Activated T-cell treated with anti-CD3 and anti-CD28 coated beads for 48 hours (primary cell): Measurements from ENCODE around the gene OR2H1.

Experiments
- DNase-seq: peaks from one replicate; pipeline ENCODE4 v3.0.0-alpha.2; 2020; ENCODE audit warnings: low read depth

Gene OR2H1

GRCh38 chr6:29483735-29484134, 26.8 kb downstream of the OR2H1 start:
- DNase-seq = no peak

GRCh38 chr6:29486577-29486976, 29.6 kb downstream of the OR2H1 start:
- DNase-seq = no peak

- DNase-seq = no peak
Measured at GRCh38 chr6:29487131-29487530, 30.2 kb downstream of the OR2H1 start.

GRCh38 chr6:29487660-29488059, 30.7 kb downstream of the OR2H1 start, which contains the start of gene MAS1L:
Gene MAS1L (minus strand): TSS chr6:29487956. CDS start chr6:29487902, 54 bp downstream.
- DNase-seq = no peak

- no peak for DNase-seq
Measured at GRCh38 chr6:29488874-29489273, 31.9 kb downstream of the OR2H1 start.

- DNase-seq = no peak
Measured at GRCh38 chr6:29489286-29489685, 32.3 kb downstream of the OR2H1 start.

- DNase-seq = no peak
Measured at GRCh38 chr6:29490055-29490454, 33.1 kb downstream of the OR2H1 start.

- DNase-seq = no peak
Measured at GRCh38 chr6:29490552-29490951, 33.6 kb downstream of the OR2H1 start.

GRCh38 chr6:29491574-29491973, 34.6 kb downstream of the OR2H1 start:
- no peak for DNase-seq

- no peak for DNase-seq
Measured at GRCh38 chr6:29493261-29493660, 36.3 kb downstream of the OR2H1 start.

GRCh38 chr6:29494131-29494530, 37.2 kb downstream of the OR2H1 start:
- DNase-seq = no peak

GRCh38 chr6:29495571-29495970, 38.6 kb downstream of the OR2H1 start:
- DNase-seq = no peak

- no peak for DNase-seq
Measured at GRCh38 chr6:29496961-29497360, 40.0 kb downstream of the OR2H1 start.

- DNase-seq = no peak
Measured at GRCh38 chr6:29499704-29500103, 42.7 kb downstream of the OR2H1 start.

GRCh38 chr6:29500594-29500993, 43.6 kb downstream of the OR2H1 start:
- DNase-seq = no peak

- no peak for DNase-seq
Measured at GRCh38 chr6:29501106-29501505, 44.2 kb downstream of the OR2H1 start.

GRCh38 chr6:29502181-29502580, 45.2 kb downstream of the OR2H1 start:
- DNase-seq = no peak

GRCh38 chr6:29502597-29502996, 45.6 kb downstream of the OR2H1 start:
- no peak for DNase-seq

- DNase-seq = no peak
Measured at GRCh38 chr6:29504961-29505360, 48.0 kb downstream of the OR2H1 start.

- DNase-seq = no peak
Measured at GRCh38 chr6:29505808-29506207, 48.9 kb downstream of the OR2H1 start.

- no peak for DNase-seq
Measured at GRCh38 chr6:29506446-29507067, 49.6 kb downstream of the OR2H1 start.

GRCh38 chr6:29507319-29507718, 50.4 kb downstream of the OR2H1 start:
- DNase-seq = no peak

- no peak for DNase-seq
Measured at GRCh38 chr6:29509239-29509638, 52.3 kb downstream of the OR2H1 start.

- no peak for DNase-seq
Measured at GRCh38 chr6:29509711-29510110, 52.8 kb downstream of the OR2H1 start.

GRCh38 chr6:29510202-29510601, 53.2 kb downstream of the OR2H1 start:
- no peak for DNase-seq
